ENCODE results near the gene GGN.
A peak's percentile ranks its signal among the peaks of the same experiment; 100 is the strongest.
"Not testable (repeated sequence)": the region's sequence is repeated elsewhere in the genome, so short reads cannot be mapped to it uniquely, and the experiment has no call there.

The GGN gene

GRCh38 chr19:38362076-38362945 lies 25.5 kb downstream of the GGN start:
- peak; percentile 35 to 51 for DNase-seq (ENCODE audit: low read depth in 2 of 2)

GRCh38 chr19:38361633-38362075 lies 26.2 kb downstream of the GGN start:
- DNase-seq (ENCODE audit: low read depth in 2 of 2), result peak; percentile 31 to 54

- no peak for DNase-seq (ENCODE audit: low read depth in 2 of 2)
Measured at GRCh38 chr19:38360839-38361631, 26.8 kb downstream of the GGN start.

GRCh38 chr19:38360351-38360750 lies 27.5 kb downstream of the GGN start:
- no peak for DNase-seq (ENCODE audit: low read depth in 2 of 2)

- no peak for DNase-seq (ENCODE audit: low read depth in 2 of 2)
Measured at GRCh38 chr19:38359242-38360021, 28.4 kb downstream of the GGN start.

GRCh38 chr19:38358071-38358470 lies 29.8 kb downstream of the GGN start:
- no peak for DNase-seq (ENCODE audit: low read depth in 2 of 2)

GRCh38 chr19:38355728-38356725 lies 31.8 kb downstream of the GGN start:
- no peak for DNase-seq (ENCODE audit: low read depth in 2 of 2)

- no peak for DNase-seq (ENCODE audit: low read depth in 2 of 2)
Measured at GRCh38 chr19:38352611-38353010, 35.2 kb downstream of the GGN start.

- DNase-seq (ENCODE audit: low read depth in 2 of 2), result no peak
Measured at GRCh38 chr19:38351865-38352395, 35.9 kb downstream of the GGN start.

- DNase-seq (ENCODE audit: low read depth in 2 of 2), result no peak
Measured at GRCh38 chr19:38350883-38351282, 37.0 kb downstream of the GGN start.

- no peak for DNase-seq (ENCODE audit: low read depth in 2 of 2)
Measured at GRCh38 chr19:38346837-38347236, 41.0 kb downstream of the GGN start.

GRCh38 chr19:38340927-38341326 lies 46.9 kb downstream of the GGN start:
- DNase-seq (ENCODE audit: low read depth in 2 of 2), result no peak

GRCh38 chr19:38339011-38339410 lies 48.8 kb downstream of the GGN start:
- not testable (repeated sequence) for DNase-seq (ENCODE audit: low read depth in 2 of 2)

- DNase-seq (ENCODE audit: low read depth in 2 of 2), result no peak
Measured at GRCh38 chr19:38337360-38337653, 50.5 kb downstream of the GGN start.

GRCh38 chr19:38336638-38337359 lies 51.0 kb downstream of the GGN start:
- DNase-seq (ENCODE audit: low read depth in 2 of 2), result peak; percentile 90 to 93

GRCh38 chr19:38335949-38336637 lies 51.7 kb downstream of the GGN start:
- DNase-seq (ENCODE audit: low read depth in 2 of 2), result peak; percentile 91
